Measurements from ENCODE around the gene ZNF891. TPM values are rescaled to one million over a fixed set of nuclear protein-coding genes. Genes with fewer than 3 reads are reported as not detected.

The ZNF891 gene
- total RNA-seq, 1 donor from 2014 or later = 3.4 TPM

- no peak for DNase-seq (ENCODE audit: extremely low spot score in 2 of 2)
- H3K4me3 ChIP-seq = no peak overlapping the region
- peaks cover 30 to 70% of the 10 kb centered on the region in 2 donors for H3K36me3 ChIP-seq
- H3K9me3 ChIP-seq = peaks cover 71% of the 10 kb centered on the region
- intact Hi-C loops (cut with DNase I) = loop anchor here (5.0 kb wide), 1 partner anchor 49 kb away; the partner anchor contains the start of genes ZNF10 and ZNF891
- no peaks in the 10 kb centered on the region for H3K27me3 ChIP-seq
- TF ChIP-seq POLR2A (IDR thresholded peaks at IDR 0.05) (no peak), POLR2AphosphoS5 (IDR thresholded peaks at IDR 0.05; ENCODE audit: insufficient read depth in 1 of 2, low read depth in 1 of 2) (no peak)
- TF ChIP-seq, protein P1, sequence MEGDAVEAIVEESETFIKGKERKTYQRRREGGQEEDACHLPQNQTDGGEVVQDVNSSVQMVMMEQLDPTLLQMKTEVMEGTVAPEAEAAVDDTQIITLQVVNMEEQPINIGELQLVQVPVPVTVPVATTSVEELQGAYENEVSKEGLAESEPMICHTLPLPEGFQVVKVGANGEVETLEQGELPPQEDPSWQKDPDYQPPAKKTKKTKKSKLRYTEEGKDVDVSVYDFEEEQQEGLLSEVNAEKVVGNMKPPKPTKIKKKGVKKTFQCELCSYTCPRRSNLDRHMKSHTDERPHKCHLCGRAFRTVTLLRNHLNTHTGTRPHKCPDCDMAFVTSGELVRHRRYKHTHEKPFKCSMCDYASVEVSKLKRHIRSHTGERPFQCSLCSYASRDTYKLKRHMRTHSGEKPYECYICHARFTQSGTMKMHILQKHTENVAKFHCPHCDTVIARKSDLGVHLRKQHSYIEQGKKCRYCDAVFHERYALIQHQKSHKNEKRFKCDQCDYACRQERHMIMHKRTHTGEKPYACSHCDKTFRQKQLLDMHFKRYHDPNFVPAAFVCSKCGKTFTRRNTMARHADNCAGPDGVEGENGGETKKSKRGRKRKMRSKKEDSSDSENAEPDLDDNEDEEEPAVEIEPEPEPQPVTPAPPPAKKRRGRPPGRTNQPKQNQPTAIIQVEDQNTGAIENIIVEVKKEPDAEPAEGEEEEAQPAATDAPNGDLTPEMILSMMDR (IDR thresholded peaks at IDR 0.05) = no peak
- peaks cover 12% of the 10 kb centered on the region for H3K4me1 ChIP-seq
- H3K27ac ChIP-seq = no peak overlapping the region
These were observed 46.7 kb downstream of the ZNF891 start for GRCh38 chr12:133083345-133083744.

DNA sequence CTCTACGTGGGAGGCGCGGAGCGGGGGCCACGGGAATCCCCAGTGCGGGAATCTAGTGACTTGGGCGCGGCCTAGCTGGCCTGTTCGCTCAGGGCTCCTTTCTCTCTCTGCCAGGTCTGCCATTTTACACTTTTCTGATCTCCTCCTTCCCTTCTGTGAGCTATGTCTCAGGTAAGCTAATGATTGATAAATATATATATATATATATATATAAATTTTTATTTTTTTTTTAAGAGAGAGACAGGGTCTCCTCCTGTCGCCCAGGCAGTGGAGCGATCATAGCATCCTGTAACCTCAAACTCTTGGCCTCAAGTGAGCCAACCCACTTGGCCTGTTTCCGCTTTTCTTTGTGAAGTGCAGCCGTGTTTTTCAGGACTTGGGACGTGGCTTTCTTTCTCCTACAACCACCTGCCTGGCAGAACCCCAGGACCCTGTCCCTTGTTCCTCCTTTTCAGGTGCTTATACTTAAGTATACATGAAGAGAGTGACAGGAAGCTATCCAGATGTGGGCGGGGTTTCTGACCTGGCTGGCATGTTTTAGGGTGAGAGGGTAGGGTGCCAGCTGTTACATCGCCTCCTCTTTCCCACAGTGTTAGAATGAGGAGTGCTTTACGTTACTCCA is 48.8 kb downstream of the ZNF891 start:
- no peak for DNase-seq (ENCODE audit: extremely low spot score in 2 of 2)
- Histone ChIP-seq H3K36me3 (peaks cover 21 to 50% of the 10 kb centered on the region in 2 donors), H3K9me3 (peaks cover 65% of the 10 kb centered on the region), H3K27ac (peak overlapping the region; percentile 97), H3K4me1 (peaks cover 12% of the 10 kb centered on the region), H3K27me3 (no peaks in the 10 kb centered on the region), H3K4me3 (peak overlapping the region; percentile 75 to 80)
- intact Hi-C loops (cut with DNase I) = loop anchor here (5.0 kb wide), 1 partner anchor 51 kb away; the partner anchor contains the start of genes ZNF10 and ZNF891
- TF ChIP-seq POLR2A (IDR thresholded peaks at IDR 0.05) = no peak
- TF ChIP-seq, protein P1 (IDR thresholded peaks at IDR 0.05) = no peak
- TF ChIP-seq POLR2AphosphoS5 (IDR thresholded peaks at IDR 0.05; ENCODE audit: insufficient read depth in 1 of 2, low read depth in 1 of 2) = no peak

DNA sequence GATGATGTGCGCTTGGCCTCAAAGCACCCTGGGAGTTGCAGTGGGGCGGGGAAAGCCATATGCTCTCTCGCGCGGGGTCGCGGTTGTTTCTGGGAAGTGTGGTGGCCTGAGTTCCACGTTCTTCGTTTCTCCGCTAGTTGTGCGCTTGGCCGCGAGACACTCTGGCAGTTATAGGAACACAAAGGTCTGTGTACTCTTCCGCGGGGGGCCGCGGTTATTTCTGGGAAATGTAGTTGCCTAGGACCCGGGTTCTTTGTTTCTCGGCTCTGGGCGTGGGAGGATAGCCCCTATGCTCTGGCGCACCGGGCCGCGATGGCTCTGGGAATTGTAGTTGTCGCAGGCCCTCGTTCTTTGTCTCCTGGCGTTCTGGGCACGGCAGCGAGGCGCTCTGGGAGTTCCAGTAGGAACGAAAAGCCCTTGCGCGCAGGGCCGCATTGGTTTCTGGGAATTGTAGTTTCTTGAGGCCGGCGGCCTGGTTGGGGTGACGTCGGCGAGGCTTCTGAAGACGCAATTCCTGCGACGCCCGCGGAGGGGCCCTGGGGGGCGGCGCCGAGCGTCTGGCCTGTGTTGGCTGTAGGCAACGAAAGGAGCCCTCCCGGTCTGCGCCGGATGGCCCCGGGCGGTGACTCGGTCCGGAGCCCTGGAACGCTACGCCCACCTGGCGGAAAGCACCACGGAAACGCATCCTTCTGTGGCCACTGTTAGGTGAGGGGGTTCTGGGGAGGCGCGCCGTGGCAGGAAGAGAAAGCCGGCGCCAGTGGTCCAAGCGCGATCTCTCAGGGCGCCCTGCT is 49.5 kb downstream of the ZNF891 start, which contains the start of gene ZNF140:
TSS of gene ZNF140 (plus strand) at position 556 of the 791 bp plus-strand sequence. CDS start 398 bp downstream, outside the sequence.
- H3K27me3 ChIP-seq = no peaks in the 10 kb centered on the region
- peak within 1 kb of the TSS; percentile 97 for H3K27ac ChIP-seq
- DNase-seq (ENCODE audit: extremely low spot score in 2 of 2) = peak in 1 of 2 donors; percentile 95
- H3K36me3 ChIP-seq = peaks cover 14 to 42% of the 10 kb centered on the region in 2 donors
- peak; percentile 71 to 86 for TF ChIP-seq POLR2AphosphoS5 (IDR thresholded peaks at IDR 0.05; ENCODE audit: insufficient read depth in 1 of 2, low read depth in 1 of 2)
- TF ChIP-seq, protein P1 (IDR thresholded peaks at IDR 0.05) = peak in 1 of 3 experiments; percentile 17
- no peak for TF ChIP-seq POLR2A (IDR thresholded peaks at IDR 0.05)
- peak within 1 kb of the TSS; percentile 75 to 80 for H3K4me3 ChIP-seq
- peaks cover 60% of the 10 kb centered on the region for H3K9me3 ChIP-seq
- intact Hi-C loops (cut with DNase I) = loop anchor here (1.0 to 5.0 kb wide), 2 partner anchors 52 to 101 kb away; partner anchors contain the start of genes ZNF10, ZNF268 and ZNF891
- peaks cover 12% of the 10 kb centered on the region for H3K4me1 ChIP-seq

DNA sequence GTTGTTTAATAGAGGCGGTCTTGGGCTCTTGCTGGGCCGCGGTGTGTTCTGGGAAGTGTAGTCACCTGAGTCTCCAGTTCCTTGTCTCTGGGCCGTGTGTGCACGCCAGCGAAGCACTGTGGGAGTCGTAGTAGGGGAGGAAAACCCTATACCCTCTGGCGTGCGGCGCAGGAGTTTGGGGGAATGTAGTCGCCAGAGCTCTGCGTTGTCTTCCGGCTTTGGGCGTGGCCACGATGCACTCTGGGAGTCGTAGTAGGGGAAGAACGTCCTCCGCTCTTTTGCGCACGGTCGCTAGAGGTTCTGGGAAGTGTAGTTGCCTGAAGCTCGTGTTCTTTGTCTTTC is 50.1 kb downstream of the ZNF891 start:
- H3K27ac ChIP-seq = peak overlapping the region; percentile 97
- intact Hi-C loops (cut with DNase I) = loop anchor here (1.0 to 5.0 kb wide), 2 partner anchors 52 to 101 kb away; partner anchors contain the start of genes ZNF10, ZNF268 and ZNF891
- no peaks in the 10 kb centered on the region for H3K27me3 ChIP-seq
- peaks cover 8 to 37% of the 10 kb centered on the region in 2 donors for H3K36me3 ChIP-seq
- DNase-seq (ENCODE audit: extremely low spot score in 2 of 2) = peak; percentile 99
- no peak for TF ChIP-seq POLR2A (IDR thresholded peaks at IDR 0.05)
- TF ChIP-seq, protein P1 (IDR thresholded peaks at IDR 0.05) = no peak
- peak in 1 of 2 donors; percentile 92 for TF ChIP-seq POLR2AphosphoS5 (IDR thresholded peaks at IDR 0.05; ENCODE audit: insufficient read depth in 1 of 2, low read depth in 1 of 2)
- peaks cover 12% of the 10 kb centered on the region for H3K4me1 ChIP-seq
- peaks cover 60% of the 10 kb centered on the region for H3K9me3 ChIP-seq
- peak overlapping the region; percentile 75 to 80 for H3K4me3 ChIP-seq

Measured in vagina (tissue), 2 donors.